SK-N-SH treated with all-trans-retinoic acid at 6 μM for 48 hours (cell line): ENCODE results near the gene NKTR.
A peak's percentile ranks its signal among the peaks of the same experiment; 100 is the strongest.

Experiments used
- ATAC-seq: fragments of 200-7000 bp; cut with Tn5 transposase; 3 replicates; pipeline ENCODE4 v1.9.1; 2020; ENCODE audit warnings: mild to moderate bottlenecking, moderate library complexity
- ARNTL ChIP-seq: fragments of 450-650 bp; formaldehyde crosslinking; IDR thresholded peaks from 2 replicates; pipeline ENCODE4 v1.5.0; 2020; ENCODE audit warnings: low read depth, mild to moderate bottlenecking, moderate library complexity, borderline replicate concordance
- BACH2 ChIP-seq: fragments of 250-450 bp; sonication (Bioruptor Pico); IDR thresholded peaks from 2 replicates; pipeline ENCODE4 v1.9.0; 2021; ENCODE audit warnings: mild to moderate bottlenecking, borderline replicate concordance
- ESRRG ChIP-seq: fragments of 250-450 bp; sonication (Bioruptor Pico); IDR thresholded peaks from 2 replicates; pipeline ENCODE4 v1.6.1; 2021; ENCODE audit warnings: mild to moderate bottlenecking
- ISL1 ChIP-seq: fragments of 250-450 bp; sonication (Bioruptor Pico); IDR thresholded peaks from 2 replicates; pipeline ENCODE4 v2.1.2; 2022; ENCODE audit warnings: mild to moderate bottlenecking, moderate library complexity
- OSR1 ChIP-seq: fragments of 250-450 bp; sonication (Bioruptor Pico); IDR thresholded peaks from 2 replicates; pipeline ENCODE4 v1.8.0; 2022; ENCODE audit warnings: moderate library complexity, mild to moderate bottlenecking, inconsistent platforms
- RARB ChIP-seq: fragments of 250-450 bp; sonication (Bioruptor Pico); IDR thresholded peaks from 2 replicates; pipeline ENCODE4 v1.8.0; 2021; ENCODE audit warnings: mild to moderate bottlenecking, moderate library complexity
- TCF4 ChIP-seq: fragments of 250-450 bp; sonication (Bioruptor Pico); IDR thresholded peaks from 2 replicates; pipeline ENCODE4 v1.8.0; 2021; ENCODE audit warnings: mild to moderate bottlenecking, moderate library complexity, borderline replicate concordance
- TOX ChIP-seq: fragments of 250-450 bp; sonication (Bioruptor Pico); IDR thresholded peaks from 2 replicates; pipeline ENCODE4 v1.8.0; 2021; ENCODE audit warnings: mild to moderate bottlenecking, moderate library complexity, borderline replicate concordance
- ZC3H10 ChIP-seq: fragments of 250-450 bp; sonication (Bioruptor Pico); IDR thresholded peaks from 2 replicates; pipeline ENCODE4 v1.5.1; 2021; ENCODE audit warnings: mild to moderate bottlenecking, moderate library complexity
- ZFP3 ChIP-seq: fragments of 250-450 bp; sonication (Bioruptor Pico); IDR thresholded peaks from 2 replicates; pipeline ENCODE4 v1.5.0; 2020; ENCODE audit warnings: mild to moderate bottlenecking, moderate library complexity
- ZFP30 ChIP-seq: fragments of 450-650 bp; formaldehyde crosslinking; IDR thresholded peaks from 2 replicates; pipeline ENCODE4 v1.5.0; 2022; ENCODE audit warnings: mild to moderate bottlenecking, moderate library complexity
- ZNF565 ChIP-seq: fragments of 450-650 bp; formaldehyde crosslinking; conservative IDR thresholded peaks from 2 replicates; pipeline ENCODE4 v1.5.0; 2020; ENCODE audit warnings: low read depth, mild to moderate bottlenecking, moderate library complexity
- ZNF70 ChIP-seq: fragments of 450-650 bp; formaldehyde crosslinking; IDR thresholded peaks from 2 replicates; pipeline ENCODE4 v1.5.0; 2020; ENCODE audit warnings: mild to moderate bottlenecking, moderate library complexity
- ZNF8 ChIP-seq: fragments of 450-650 bp; formaldehyde crosslinking; IDR thresholded peaks from 2 replicates; pipeline ENCODE4 v1.5.0; 2020; ENCODE audit warnings: mild to moderate bottlenecking, moderate library complexity
- TF ChIP-seq, protein P1 (sequence below): fragments of 250-450 bp; sonication (Bioruptor Pico); IDR thresholded peaks from 2 replicates; pipeline ENCODE4 v1.8.0; 2021; ENCODE audit warnings: low read depth, mild to moderate bottlenecking, moderate library complexity, borderline replicate concordance
- TF ChIP-seq, protein P2 (sequence below): fragments of 250-450 bp; sonication (Bioruptor Pico); IDR thresholded peaks from 2 replicates; pipeline ENCODE4 v1.5.1; 2020; ENCODE audit warnings: low read depth, mild to moderate bottlenecking, moderate library complexity
- TF ChIP-seq, protein P3 (sequence below): fragments of 250-450 bp; sonication (Bioruptor Pico); IDR thresholded peaks from 2 replicates; pipeline ENCODE4 v1.5.1; 2021; ENCODE audit warnings: mild to moderate bottlenecking, moderate library complexity
- TF ChIP-seq, protein P4 (sequence below): fragments of 250-450 bp; sonication (Bioruptor Pico); IDR thresholded peaks from 2 replicates; pipeline ENCODE4 v1.8.0; 2020; ENCODE audit warnings: mild to moderate bottlenecking, moderate library complexity, borderline replicate concordance
- TF ChIP-seq, protein P5 (sequence below): fragments of 250-450 bp; sonication (Bioruptor Pico); IDR thresholded peaks from 2 replicates; pipeline ENCODE4 v1.5.0; 2020; ENCODE audit warnings: mild to moderate bottlenecking, moderate library complexity

NKTR gene

DNA sequence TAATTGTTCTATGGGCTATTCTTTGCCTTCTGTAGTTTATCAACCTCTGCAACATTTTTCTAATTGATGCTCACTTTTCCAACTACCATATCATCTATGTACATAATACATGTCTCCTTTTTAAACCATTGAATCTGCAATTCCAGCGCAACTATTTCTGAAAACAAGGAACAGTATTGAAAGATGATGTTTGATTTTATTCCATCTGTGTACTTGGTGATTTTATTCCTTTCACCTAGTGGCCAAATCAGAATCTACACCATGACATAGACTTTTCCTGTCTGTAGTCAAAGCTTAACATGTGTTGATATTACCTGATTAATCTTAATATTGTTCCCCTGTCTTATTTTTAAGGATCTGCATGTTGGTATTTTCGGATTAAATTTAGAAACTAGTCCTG is 13.0 kb downstream of the NKTR start:
- TF ChIP-seq ZFP30 (CRISPR knock-in tag) (no peak), ZNF70 (CRISPR knock-in tag) (no peak), ARNTL (no peak), RARB (CRISPR knock-in tag) (no peak), ZC3H10 (no peak), ESRRG (CRISPR knock-in tag) (no peak)
- TF ChIP-seq, protein P1, sequence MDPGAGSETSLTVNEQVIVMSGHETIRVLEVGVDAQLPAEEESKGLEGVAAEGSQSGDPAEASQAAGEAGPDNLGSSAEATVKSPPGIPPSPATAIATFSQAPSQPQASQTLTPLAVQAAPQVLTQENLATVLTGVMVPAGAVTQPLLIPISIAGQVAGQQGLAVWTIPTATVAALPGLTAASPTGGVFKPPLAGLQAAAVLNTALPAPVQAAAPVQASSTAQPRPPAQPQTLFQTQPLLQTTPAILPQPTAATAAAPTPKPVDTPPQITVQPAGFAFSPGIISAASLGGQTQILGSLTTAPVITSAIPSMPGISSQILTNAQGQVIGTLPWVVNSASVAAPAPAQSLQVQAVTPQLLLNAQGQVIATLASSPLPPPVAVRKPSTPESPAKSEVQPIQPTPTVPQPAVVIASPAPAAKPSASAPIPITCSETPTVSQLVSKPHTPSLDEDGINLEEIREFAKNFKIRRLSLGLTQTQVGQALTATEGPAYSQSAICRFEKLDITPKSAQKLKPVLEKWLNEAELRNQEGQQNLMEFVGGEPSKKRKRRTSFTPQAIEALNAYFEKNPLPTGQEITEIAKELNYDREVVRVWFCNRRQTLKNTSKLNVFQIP (CRISPR knock-in tag), result no peak
- TF ChIP-seq, protein P2, sequence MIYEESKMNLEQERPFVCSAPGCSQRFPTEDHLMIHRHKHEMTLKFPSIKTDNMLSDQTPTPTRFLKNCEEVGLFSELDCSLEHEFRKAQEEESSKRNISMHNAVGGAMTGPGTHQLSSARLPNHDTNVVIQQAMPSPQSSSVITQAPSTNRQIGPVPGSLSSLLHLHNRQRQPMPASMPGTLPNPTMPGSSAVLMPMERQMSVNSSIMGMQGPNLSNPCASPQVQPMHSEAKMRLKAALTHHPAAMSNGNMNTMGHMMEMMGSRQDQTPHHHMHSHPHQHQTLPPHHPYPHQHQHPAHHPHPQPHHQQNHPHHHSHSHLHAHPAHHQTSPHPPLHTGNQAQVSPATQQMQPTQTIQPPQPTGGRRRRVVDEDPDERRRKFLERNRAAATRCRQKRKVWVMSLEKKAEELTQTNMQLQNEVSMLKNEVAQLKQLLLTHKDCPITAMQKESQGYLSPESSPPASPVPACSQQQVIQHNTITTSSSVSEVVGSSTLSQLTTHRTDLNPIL (CRISPR knock-in tag), result no peak
- TF ChIP-seq, all 23 proteins: peak for 0
- ATAC-seq, result peak; percentile 78

DNA sequence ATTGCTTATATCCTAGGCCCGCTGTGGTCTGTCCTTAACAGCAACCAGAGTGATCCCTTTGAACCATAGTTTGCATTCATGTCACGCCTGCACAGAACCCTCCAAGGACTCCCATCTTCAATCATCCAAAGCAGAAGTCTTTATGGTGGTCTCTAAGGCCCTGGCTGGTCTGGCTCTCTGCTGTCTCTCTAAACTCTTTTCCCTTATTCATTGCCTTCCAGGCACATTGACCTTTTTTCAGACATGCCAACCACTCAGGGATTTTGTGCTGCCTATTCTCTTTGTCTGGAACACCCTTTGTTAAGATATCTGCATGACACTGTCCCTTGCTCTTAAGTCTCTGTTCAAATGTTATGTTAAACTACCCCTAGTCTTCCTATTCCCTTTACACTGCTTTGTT is 31.1 kb downstream of the NKTR start:
- no peak for TF ChIP-seq ZNF70 (CRISPR knock-in tag)
- no peak for TF ChIP-seq ISL1 (CRISPR knock-in tag)
- TF ChIP-seq BACH2 (CRISPR knock-in tag), result no peak
- TF ChIP-seq OSR1 (CRISPR knock-in tag), result no peak
- TF ChIP-seq TOX (CRISPR knock-in tag), result no peak
- no peak for TF ChIP-seq ZNF565 (CRISPR knock-in tag)
- TF ChIP-seq, protein P3, sequence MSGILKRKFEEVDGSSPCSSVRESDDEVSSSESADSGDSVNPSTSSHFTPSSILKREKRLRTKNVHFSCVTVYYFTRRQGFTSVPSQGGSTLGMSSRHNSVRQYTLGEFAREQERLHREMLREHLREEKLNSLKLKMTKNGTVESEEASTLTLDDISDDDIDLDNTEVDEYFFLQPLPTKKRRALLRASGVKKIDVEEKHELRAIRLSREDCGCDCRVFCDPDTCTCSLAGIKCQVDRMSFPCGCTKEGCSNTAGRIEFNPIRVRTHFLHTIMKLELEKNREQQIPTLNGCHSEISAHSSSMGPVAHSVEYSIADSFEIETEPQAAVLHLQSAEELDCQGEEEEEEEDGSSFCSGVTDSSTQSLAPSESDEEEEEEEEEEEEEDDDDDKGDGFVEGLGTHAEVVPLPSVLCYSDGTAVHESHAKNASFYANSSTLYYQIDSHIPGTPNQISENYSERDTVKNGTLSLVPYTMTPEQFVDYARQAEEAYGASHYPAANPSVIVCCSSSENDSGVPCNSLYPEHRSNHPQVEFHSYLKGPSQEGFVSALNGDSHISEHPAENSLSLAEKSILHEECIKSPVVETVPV (CRISPR knock-in tag), result no peak
- TF ChIP-seq RARB (CRISPR knock-in tag), result no peak
- TF ChIP-seq ZC3H10, result no peak
- TF ChIP-seq, protein P1 (CRISPR knock-in tag), result no peak
- ATAC-seq, result no peak

DNA sequence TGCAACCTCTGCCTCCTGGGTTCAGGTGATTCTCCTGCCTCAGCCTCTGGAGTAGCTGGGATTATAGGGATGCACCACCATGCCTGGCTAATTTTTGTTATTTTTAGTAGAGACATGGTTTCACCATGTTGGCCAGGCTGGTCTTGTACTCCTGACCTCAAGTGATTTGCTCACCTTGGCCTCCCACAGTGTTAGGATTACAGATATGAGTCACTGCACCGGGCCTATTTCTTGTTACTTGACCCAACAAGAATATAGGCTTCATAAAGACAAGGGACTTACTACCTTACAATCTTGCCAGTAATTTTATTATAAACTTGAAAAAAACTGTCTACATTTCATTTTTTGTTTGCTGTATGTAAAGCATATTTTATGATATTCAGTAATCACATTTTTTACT is 31.7 kb downstream of the NKTR start:
- no peak for ATAC-seq
- TF ChIP-seq, protein P4, sequence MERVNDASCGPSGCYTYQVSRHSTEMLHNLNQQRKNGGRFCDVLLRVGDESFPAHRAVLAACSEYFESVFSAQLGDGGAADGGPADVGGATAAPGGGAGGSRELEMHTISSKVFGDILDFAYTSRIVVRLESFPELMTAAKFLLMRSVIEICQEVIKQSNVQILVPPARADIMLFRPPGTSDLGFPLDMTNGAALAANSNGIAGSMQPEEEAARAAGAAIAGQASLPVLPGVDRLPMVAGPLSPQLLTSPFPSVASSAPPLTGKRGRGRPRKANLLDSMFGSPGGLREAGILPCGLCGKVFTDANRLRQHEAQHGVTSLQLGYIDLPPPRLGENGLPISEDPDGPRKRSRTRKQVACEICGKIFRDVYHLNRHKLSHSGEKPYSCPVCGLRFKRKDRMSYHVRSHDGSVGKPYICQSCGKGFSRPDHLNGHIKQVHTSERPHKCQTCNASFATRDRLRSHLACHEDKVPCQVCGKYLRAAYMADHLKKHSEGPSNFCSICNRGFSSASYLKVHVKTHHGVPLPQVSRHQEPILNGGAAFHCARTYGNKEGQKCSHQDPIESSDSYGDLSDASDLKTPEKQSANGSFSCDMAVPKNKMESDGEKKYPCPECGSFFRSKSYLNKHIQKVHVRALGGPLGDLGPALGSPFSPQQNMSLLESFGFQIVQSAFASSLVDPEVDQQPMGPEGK (CRISPR knock-in tag), result no peak
- TF ChIP-seq ZFP30 (CRISPR knock-in tag) (no peak), OSR1 (CRISPR knock-in tag) (no peak), ZNF565 (CRISPR knock-in tag) (no peak), ZFP3 (CRISPR knock-in tag) (no peak), TCF4 (no peak), ZNF8 (no peak), RARB (CRISPR knock-in tag) (no peak), ZNF70 (CRISPR knock-in tag) (no peak), ISL1 (CRISPR knock-in tag) (no peak), BACH2 (CRISPR knock-in tag) (no peak), ARNTL (no peak), ZC3H10 (no peak), TOX (CRISPR knock-in tag) (no peak)
- TF ChIP-seq, protein P3 (CRISPR knock-in tag), result no peak
- TF ChIP-seq, protein P5, sequence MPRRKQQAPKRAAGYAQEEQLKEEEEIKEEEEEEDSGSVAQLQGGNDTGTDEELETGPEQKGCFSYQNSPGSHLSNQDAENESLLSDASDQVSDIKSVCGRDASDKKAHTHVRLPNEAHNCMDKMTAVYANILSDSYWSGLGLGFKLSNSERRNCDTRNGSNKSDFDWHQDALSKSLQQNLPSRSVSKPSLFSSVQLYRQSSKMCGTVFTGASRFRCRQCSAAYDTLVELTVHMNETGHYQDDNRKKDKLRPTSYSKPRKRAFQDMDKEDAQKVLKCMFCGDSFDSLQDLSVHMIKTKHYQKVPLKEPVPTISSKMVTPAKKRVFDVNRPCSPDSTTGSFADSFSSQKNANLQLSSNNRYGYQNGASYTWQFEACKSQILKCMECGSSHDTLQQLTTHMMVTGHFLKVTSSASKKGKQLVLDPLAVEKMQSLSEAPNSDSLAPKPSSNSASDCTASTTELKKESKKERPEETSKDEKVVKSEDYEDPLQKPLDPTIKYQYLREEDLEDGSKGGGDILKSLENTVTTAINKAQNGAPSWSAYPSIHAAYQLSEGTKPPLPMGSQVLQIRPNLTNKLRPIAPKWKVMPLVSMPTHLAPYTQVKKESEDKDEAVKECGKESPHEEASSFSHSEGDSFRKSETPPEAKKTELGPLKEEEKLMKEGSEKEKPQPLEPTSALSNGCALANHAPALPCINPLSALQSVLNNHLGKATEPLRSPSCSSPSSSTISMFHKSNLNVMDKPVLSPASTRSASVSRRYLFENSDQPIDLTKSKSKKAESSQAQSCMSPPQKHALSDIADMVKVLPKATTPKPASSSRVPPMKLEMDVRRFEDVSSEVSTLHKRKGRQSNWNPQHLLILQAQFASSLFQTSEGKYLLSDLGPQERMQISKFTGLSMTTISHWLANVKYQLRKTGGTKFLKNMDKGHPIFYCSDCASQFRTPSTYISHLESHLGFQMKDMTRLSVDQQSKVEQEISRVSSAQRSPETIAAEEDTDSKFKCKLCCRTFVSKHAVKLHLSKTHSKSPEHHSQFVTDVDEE (CRISPR knock-in tag), result no peak
- TF ChIP-seq, protein P2 (CRISPR knock-in tag), result no peak
- TF ChIP-seq, protein P1 (CRISPR knock-in tag), result no peak
- TF ChIP-seq, all 23 proteins: peak for 0
